Adrenal gland (tissue), 12 donors: Measurements from ENCODE around the gene ASTN2. TPM values are rescaled to one million over a fixed set of nuclear protein-coding genes. Genes with fewer than 3 reads are reported as not detected.

Source experiments
- DNase-seq, 7 donors: peaks; one replicate each; pipeline ENCODE4 v3.0.0-alpha.2; 2019 to 2020
- H3K27ac ChIP-seq, 5 donors: fragments of 200-600 bp; sonication (generic) in 4 of 5; 1 replicate in 3 of 5; 2 replicates in 2 of 5; pipeline versions ENCODE4 v1.5.1 to v1.8.0; 2016 to 2020; ENCODE audit warnings: mild to moderate bottlenecking in 1 of 5
- H3K27me3 ChIP-seq: fragments of 200-600 bp; 2 replicates; pipeline ENCODE4 v1.8.0; 2021
- H3K36me3 ChIP-seq, 2 donors: fragments of 200-600 bp; replicated peaks in 1 of 2; 1 replicate in 1 of 2; 2 replicates in 1 of 2; pipeline versions ENCODE4 v1.5.1 to v1.8.0; 2018 to 2022
- H3K4me1 ChIP-seq, 2 donors: fragments of 200-600 bp; replicated peaks in 1 of 2; 1 replicate in 1 of 2; 2 replicates in 1 of 2; pipeline versions ENCODE4 v1.5.1 to v1.8.0; 2018 to 2021
- H3K4me3 ChIP-seq, 4 donors: fragments of 200-600 bp; sonication (generic) in 3 of 4; one replicate each; pipeline ENCODE4 v1.5.1; 2016 to 2018
- H3K9me3 ChIP-seq, 3 donors: fragments of 200-600 bp; sonication (generic) in 1 of 3; replicated peaks in 1 of 3; 1 replicate in 2 of 3; 2 replicates in 1 of 3; pipeline versions ENCODE4 v1.5.1 to v1.8.0; 2016 to 2021
- CTCF ChIP-seq, 6 experiments: fragments of 450-650 bp in 4 of 6; fragments of 200-600 bp in 2 of 6; sonication (generic) in 1 of 6; IDR thresholded peaks; 1 replicate in 5 of 6; 2 replicates in 1 of 6; pipeline versions ENCODE4 v1.5.1 to v1.8.0; 2016 to 2021; ENCODE audit warnings: antibody characterized with exemption in 6 of 6, mild to moderate bottlenecking in 2 of 6, moderate library complexity in 1 of 6
- POLR2A ChIP-seq, 2 donors: fragments of 450-650 bp; IDR thresholded peaks; one replicate each; pipeline ENCODE4 v1.6.1; 2017; ENCODE audit warnings: antibody characterized with exemption in 2 of 2, mild to moderate bottlenecking in 2 of 2, moderate library complexity in 1 of 2
- WGBS, 4 donors: extraction: QIAGEN DNeasy Blood & Tissue Kit in 2 of 4; methylation state at CpG; one replicate each; pipeline versions ENCODE4 v1.1.5 to v1.1.7; 2013 to 2017; 5-methylcytosine and 5-hydroxymethylcytosine counted together
- intact Hi-C, 2 donors: fragments of 100-400 bp; cut with DNase I; formaldehyde crosslinking; loops; one replicate each; pipeline versions ENCODE4 v1.14.1 to v1.15.0; 2022 to 2023
- polyA plus RNA-seq, 3 donors: library from polyadenylated mRNA; stranded (reverse); fragments of 200-250 nt in 2 of 3; fragments of 350-450 nt in 1 of 3; fragmentation: Illumina TruSeq in 1 of 3; extraction: RNeasy Lipid Tissue Mini Kit (QIAGEN cat#74804) in 1 of 3; gene quantifications; one replicate each; pipeline ENCODE4 v1.2.3, GENCODE V29; 2013 to 2014
- total RNA-seq, 9 donors: library from RNA; depleted of rRNA in 4 of 9; stranded (reverse); fragments of >200 nt in 4 of 9; fragments of 120-200 nt in 1 of 9; fragmentation: NEBNext Ultra II Directional in 1 of 9; extraction: Animal tissue kit (Norgen Biotek cat#: 25700) in 1 of 9; gene quantifications; one replicate each; pipeline versions ENCODE4 v1.1.0 to v1.2.4, GENCODE V29; 2013 to 2023
- donor health status: healthy with polysubstance abuse.
- donor health status: Bipolar disorder and iron deficiency.
- donor health status: DM: yes; HTN: yes; CAD: no.
- donor health status: DM: no; HTN: no; CAD: no.
- donor health status: DM: no; HTN: no; CAD: no.
- donor health status: DM: yes; HTN: yes; CAD: no.

The ASTN2 gene
- total and polyA plus RNA-seq, 12 donors: 2.5 to 15.6 (median 6.8) TPM

GRCh38 chr9:116944714-116945534 lies 469.9 kb downstream of the ASTN2 start:
- no peaks in the 10 kb centered on the region for H3K4me1 ChIP-seq
- H3K9me3 ChIP-seq: no peaks in the 10 kb centered on the region
- TF ChIP-seq POLR2A (IDR thresholded peaks at IDR 0.05) (no peak), CTCF (IDR thresholded peaks at IDR 0.05) (no peak)
- H3K27ac ChIP-seq: no peak overlapping the region
- no peaks in the 10 kb centered on the region for H3K27me3 ChIP-seq
- DNase-seq: no peak
- intact Hi-C loops: no loop called here
- WGBS, 4 donors: 58 to 76% (median 61%) methylated on average over 4 of the region's 4 CpGs
- no peaks in the 10 kb centered on the region for H3K36me3 ChIP-seq
- H3K4me3 ChIP-seq: no peak overlapping the region

- WGBS, 4 donors: 64 to 77% (median 69%) methylated on average over 5 of the region's 5 CpGs
- intact Hi-C loops: no loop called here
- TF ChIP-seq POLR2A (IDR thresholded peaks at IDR 0.05) (no peak), CTCF (IDR thresholded peaks at IDR 0.05) (no peak)
Observed at GRCh38 chr9:116943970-116944369, 470.9 kb downstream of the ASTN2 start.

GRCh38 chr9:116942593-116943061 lies 472.2 kb downstream of the ASTN2 start:
- H3K9me3 ChIP-seq: no peaks in the 10 kb centered on the region
- intact Hi-C loops: no loop called here
- H3K4me3 ChIP-seq: no peak overlapping the region
- 77 to 93% (median 83%) methylated on average over 3 of the region's 3 CpGs for WGBS, 4 donors
- no peak for TF ChIP-seq POLR2A (IDR thresholded peaks at IDR 0.05)
- no peak for TF ChIP-seq CTCF (IDR thresholded peaks at IDR 0.05)
- H3K27ac ChIP-seq: no peak overlapping the region
- H3K27me3 ChIP-seq: no peaks in the 10 kb centered on the region
- H3K36me3 ChIP-seq: no peaks in the 10 kb centered on the region
- H3K4me1 ChIP-seq: no peaks in the 10 kb centered on the region
- no peak for DNase-seq

More at GRCh38 chr9:116943970-116944369, 470.9 kb downstream of the ASTN2 start:
- Histone ChIP-seq H3K4me1 (no peaks in the 10 kb centered on the region), H3K27me3 (no peaks in the 10 kb centered on the region), H3K27ac (no peak overlapping the region), H3K36me3 (no peaks in the 10 kb centered on the region), H3K4me3 (no peak overlapping the region), H3K9me3 (no peaks in the 10 kb centered on the region)
- DNase-seq: no peak

GRCh38 chr9:116941266-116941665 lies 473.6 kb downstream of the ASTN2 start:
- no peak overlapping the region for H3K27ac ChIP-seq
- DNase-seq: no peak
- H3K4me1 ChIP-seq: no peaks in the 10 kb centered on the region
- H3K36me3 ChIP-seq: no peaks in the 10 kb centered on the region
- no peaks in the 10 kb centered on the region for H3K27me3 ChIP-seq
- H3K4me3 ChIP-seq: no peak overlapping the region
- TF ChIP-seq CTCF (IDR thresholded peaks at IDR 0.05) (no peak), POLR2A (IDR thresholded peaks at IDR 0.05) (no peak)
- intact Hi-C loops: no loop called here
- no peaks in the 10 kb centered on the region for H3K9me3 ChIP-seq
